ENCODE measurements around the gene PCSK6. TPM values are rescaled to one million over a fixed set of nuclear protein-coding genes. Genes with fewer than 3 reads are reported as not detected.

The PCSK6 gene
- total RNA-seq, 1 donor from 2014 or later, result 11.0 TPM

GRCh38 chr15:101327147-101327740 is 162.3 kb downstream of the PCSK6 start:
- no peak for DNase-seq (ENCODE audit: low read depth)

- DNase-seq (ENCODE audit: low read depth), result no peak
Measured at GRCh38 chr15:101326462-101327146, 162.9 kb downstream of the PCSK6 start.

GRCh38 chr15:101326026-101326315 is 163.5 kb downstream of the PCSK6 start:
- no peak for DNase-seq (ENCODE audit: low read depth)

- no peak for DNase-seq (ENCODE audit: low read depth)
Measured at GRCh38 chr15:101325263-101326025, 164.1 kb downstream of the PCSK6 start.

- DNase-seq (ENCODE audit: low read depth), result peak; percentile 10
Measured at GRCh38 chr15:101324524-101325177, 164.9 kb downstream of the PCSK6 start.

- DNase-seq (ENCODE audit: low read depth), result no peak
Measured at GRCh38 chr15:101323793-101324523, 165.5 kb downstream of the PCSK6 start.

GRCh38 chr15:101322854-101323477 is 166.5 kb downstream of the PCSK6 start:
- no peak for DNase-seq (ENCODE audit: low read depth)

GRCh38 chr15:101322016-101322695 is 167.4 kb downstream of the PCSK6 start:
- DNase-seq (ENCODE audit: low read depth), result no peak

- DNase-seq (ENCODE audit: low read depth), result peak; percentile 62
Measured at GRCh38 chr15:101320501-101321052, 168.9 kb downstream of the PCSK6 start.

GRCh38 chr15:101318839-101319238 is 170.7 kb downstream of the PCSK6 start:
- DNase-seq (ENCODE audit: low read depth), result no peak

- peak; percentile 81 for DNase-seq (ENCODE audit: low read depth)
Measured at GRCh38 chr15:101318147-101318819, 171.2 kb downstream of the PCSK6 start.

- no peak for DNase-seq (ENCODE audit: low read depth)
Measured at GRCh38 chr15:101317336-101317872, 172.1 kb downstream of the PCSK6 start.

GRCh38 chr15:101316529-101316928 is 173.0 kb downstream of the PCSK6 start:
- no peak for DNase-seq (ENCODE audit: low read depth)

GRCh38 chr15:101315736-101316135 is 173.8 kb downstream of the PCSK6 start:
- DNase-seq (ENCODE audit: low read depth), result no peak

GRCh38 chr15:101314336-101315125 is 175.0 kb downstream of the PCSK6 start:
- DNase-seq (ENCODE audit: low read depth), result no peak

- no peak for DNase-seq (ENCODE audit: low read depth)
Measured at GRCh38 chr15:101313041-101313761, 176.3 kb downstream of the PCSK6 start.

- DNase-seq (ENCODE audit: low read depth), result no peak
Measured at GRCh38 chr15:101310508-101310907, 179.0 kb downstream of the PCSK6 start.

- DNase-seq (ENCODE audit: low read depth), result no peak
Measured at GRCh38 chr15:101310161-101310480, 179.4 kb downstream of the PCSK6 start.
